HG03045 (cell line): ENCODE results near the gene INPP5K.

Experiments used
- ATAC-seq: cut with Tn5 transposase; IDR thresholded peaks from one replicate; pipeline ENCODE4 v1.9.1; 2021; ENCODE audit warnings: mild to moderate bottlenecking, moderate library complexity; ENCODE audit not compliant: unreplicated experiment

The INPP5K gene

GRCh38 chr17:1486802-1487695 lies 29.4 kb downstream of the INPP5K start:
- ATAC-seq, result no peak

- peak; percentile 34 for ATAC-seq
These were observed 30.7 kb downstream of the INPP5K start for GRCh38 chr17:1485423-1486376.

GRCh38 chr17:1484676-1485422 lies 31.6 kb downstream of the INPP5K start:
- ATAC-seq, result no peak

- no peak for ATAC-seq
These were observed 32.3 kb downstream of the INPP5K start for GRCh38 chr17:1484060-1484535.

- ATAC-seq, result no peak
These were observed 33.7 kb downstream of the INPP5K start for GRCh38 chr17:1482680-1483079.

- no peak for ATAC-seq
These were observed 34.7 kb downstream of the INPP5K start for GRCh38 chr17:1481736-1482135.

GRCh38 chr17:1480747-1481465 lies 35.5 kb downstream of the INPP5K start:
- no peak for ATAC-seq

- no peak for ATAC-seq
These were observed 38.0 kb downstream of the INPP5K start for GRCh38 chr17:1478418-1478817.

- no peak for ATAC-seq
These were observed 41.0 kb downstream of the INPP5K start for GRCh38 chr17:1475321-1475854.

- ATAC-seq, result peak; percentile 48
These were observed 41.8 kb downstream of the INPP5K start for GRCh38 chr17:1474402-1475189.

GRCh38 chr17:1473841-1474240 lies 42.6 kb downstream of the INPP5K start:
- no peak for ATAC-seq

- ATAC-seq, result no peak
These were observed 43.2 kb downstream of the INPP5K start for GRCh38 chr17:1473170-1473569.

- no peak for ATAC-seq
These were observed 44.2 kb downstream of the INPP5K start for GRCh38 chr17:1471911-1472821.

- ATAC-seq, result no peak
These were observed 44.9 kb downstream of the INPP5K start for GRCh38 chr17:1471490-1471889.

- no peak for ATAC-seq
These were observed 45.5 kb downstream of the INPP5K start for GRCh38 chr17:1470755-1471462.

GRCh38 chr17:1470071-1470754 lies 46.2 kb downstream of the INPP5K start:
- ATAC-seq, result no peak
